ENCODE data around the gene PLXDC2. TPM values are rescaled to one million over a fixed set of nuclear protein-coding genes. Genes with fewer than 3 reads are reported as not detected.

The PLXDC2 gene
- total and polyA plus RNA-seq, 2 experiments from 2014 or later: 39.9 to 52.2 TPM

DNA sequence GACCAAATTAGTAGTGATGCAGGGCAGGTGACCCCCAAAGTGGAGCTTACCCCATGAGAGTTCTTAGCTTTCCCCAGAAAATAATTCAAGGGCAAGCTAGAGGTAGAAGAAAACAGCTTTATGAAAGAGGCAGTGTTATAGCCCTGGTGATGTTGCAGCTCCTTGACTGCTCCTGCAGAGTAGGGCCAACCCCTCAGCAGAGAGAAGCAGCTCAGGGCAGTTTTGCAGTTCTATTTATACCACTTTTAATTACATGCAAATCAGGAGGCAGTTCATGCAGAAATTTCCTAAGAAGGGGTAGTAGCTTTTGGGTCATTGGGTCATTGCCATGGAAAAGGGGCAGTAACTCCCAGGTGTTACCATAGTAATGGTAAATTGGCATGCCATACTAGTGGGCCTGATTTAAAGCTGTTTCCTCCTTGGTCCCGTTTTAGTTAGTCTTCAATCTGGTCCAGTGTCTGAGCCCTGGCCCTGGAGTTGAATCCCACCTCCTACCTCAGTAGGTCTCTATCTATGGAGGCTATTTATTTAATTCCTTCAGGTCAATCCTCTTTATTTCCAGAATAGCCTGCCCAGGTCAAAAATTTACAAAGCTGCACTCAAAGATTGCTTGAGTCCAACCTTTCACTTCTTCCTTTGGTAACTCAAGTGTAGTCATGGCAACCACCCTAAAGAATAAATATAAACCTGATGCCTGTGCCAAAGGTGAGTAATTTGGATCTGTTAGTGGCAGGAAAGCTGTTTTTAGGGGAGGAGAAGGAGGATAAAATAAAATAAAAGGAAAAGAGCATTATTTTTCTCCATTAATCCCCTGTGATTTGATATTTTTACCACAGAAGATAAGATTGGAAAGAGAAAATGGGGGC, 29.5 kb downstream of the PLXDC2 start:
- no peak for TF ChIP-seq EZH2 (IDR thresholded peaks at IDR 0.05; ENCODE audit: borderline replicate concordance)
- TF ChIP-seq CTCF (IDR thresholded peaks at IDR 0.05; ENCODE audit: poor library complexity): no peak
- no peak for TF ChIP-seq EZH2phosphoT487 (IDR thresholded peaks at IDR 0.05; ENCODE audit: low read depth, severe bottlenecking, unreplicated experiment)
- Histone ChIP-seq H3K4me3 (no peak overlapping the region), H4K20me1 (ENCODE audit: insufficient read depth, poor library complexity, severe bottlenecking) (no peaks in the 10 kb centered on the region), H3K4me1 (ENCODE audit: insufficient read depth) (peaks cover 10% of the 10 kb centered on the region), H3K79me2 (no peaks in the 10 kb centered on the region), H3K27me3 (no peaks in the 10 kb centered on the region), H3K36me3 (replicated peaks; ENCODE audit: insufficient read depth, low read depth) (no peaks in the 10 kb centered on the region), H3K27ac (no peak overlapping the region), H2AFZ (no peak overlapping the region), H3K9me2 (replicated peaks; ENCODE audit: insufficient read depth) (no peaks in the 10 kb centered on the region), H3K4me2 (no peak overlapping the region), H3K9me3 (ENCODE audit: low read depth) (no peaks in the 10 kb centered on the region)
- 87% methylated on average over 1 of the region's 1 CpG for WGBS (ENCODE audit: low lambda C conversion rate, missing lambda C conversion rate)
- DNase-seq (ENCODE audit: low spot score): no peak

GRCh38 chr10:19847321-19847720, 31.1 kb downstream of the PLXDC2 start:
- 75% methylated on average over 4 of the region's 4 CpGs for WGBS (ENCODE audit: low lambda C conversion rate, missing lambda C conversion rate)
- Histone ChIP-seq H2AFZ (no peak overlapping the region), H3K4me2 (no peak overlapping the region)

GRCh38 chr10:19848226-19848985, 32.2 kb downstream of the PLXDC2 start:
- peaks cover 4% of the 10 kb centered on the region for H3K4me1 ChIP-seq (ENCODE audit: insufficient read depth)
- no peak overlapping the region for H3K4me2 ChIP-seq
- H3K4me3 ChIP-seq: no peak overlapping the region
- no peak overlapping the region for H2AFZ ChIP-seq
- no peaks in the 10 kb centered on the region for H3K9me3 ChIP-seq (ENCODE audit: low read depth)
- no peaks in the 10 kb centered on the region for H3K79me2 ChIP-seq
- no peaks in the 10 kb centered on the region for H3K27me3 ChIP-seq
- no peaks in the 10 kb centered on the region for H3K36me3 ChIP-seq (replicated peaks; ENCODE audit: insufficient read depth, low read depth)
- DNase-seq (ENCODE audit: low spot score): no peak
- no peak overlapping the region for H3K27ac ChIP-seq
- no peaks in the 10 kb centered on the region for H4K20me1 ChIP-seq (ENCODE audit: insufficient read depth, poor library complexity, severe bottlenecking)
- TF ChIP-seq EZH2 (IDR thresholded peaks at IDR 0.05; ENCODE audit: borderline replicate concordance) (no peak), CTCF (IDR thresholded peaks at IDR 0.05; ENCODE audit: poor library complexity) (no peak), EZH2phosphoT487 (IDR thresholded peaks at IDR 0.05; ENCODE audit: low read depth, severe bottlenecking, unreplicated experiment) (no peak)
- no peaks in the 10 kb centered on the region for H3K9me2 ChIP-seq (replicated peaks; ENCODE audit: insufficient read depth)
- 88% methylated on average over 7 of the region's 7 CpGs for WGBS (ENCODE audit: low lambda C conversion rate, missing lambda C conversion rate)

More at GRCh38 chr10:19847321-19847720, 31.1 kb downstream of the PLXDC2 start:
- no peaks in the 10 kb centered on the region for H3K9me2 ChIP-seq (replicated peaks; ENCODE audit: insufficient read depth)
- peak; percentile 22 for DNase-seq (ENCODE audit: low spot score)
- H3K4me3 ChIP-seq: no peak overlapping the region
- H3K4me1 ChIP-seq (ENCODE audit: insufficient read depth): peaks cover 10% of the 10 kb centered on the region
- no peaks in the 10 kb centered on the region for H3K9me3 ChIP-seq (ENCODE audit: low read depth)
- no peak overlapping the region for H3K27ac ChIP-seq
- no peaks in the 10 kb centered on the region for H4K20me1 ChIP-seq (ENCODE audit: insufficient read depth, poor library complexity, severe bottlenecking)
- TF ChIP-seq EZH2phosphoT487 (IDR thresholded peaks at IDR 0.05; ENCODE audit: low read depth, severe bottlenecking, unreplicated experiment) (no peak), EZH2 (IDR thresholded peaks at IDR 0.05; ENCODE audit: borderline replicate concordance) (no peak), CTCF (IDR thresholded peaks at IDR 0.05; ENCODE audit: poor library complexity) (no peak)
- no peaks in the 10 kb centered on the region for H3K36me3 ChIP-seq (replicated peaks; ENCODE audit: insufficient read depth, low read depth)
- H3K27me3 ChIP-seq: no peaks in the 10 kb centered on the region
- H3K79me2 ChIP-seq: no peaks in the 10 kb centered on the region

Measured in hepatocyte (in vitro differentiated cells).